HG03060 (cell line): ENCODE results near the gene PCDHB5.
"Not testable (repeated sequence)": the region's sequence is repeated elsewhere in the genome, so short reads cannot be mapped to it uniquely, and the experiment has no call there.

Source experiments
- ATAC-seq: cut with Tn5 transposase; IDR thresholded peaks from one replicate; pipeline ENCODE4 v1.9.1; 2021; ENCODE audit warnings: low read depth, moderate number of reproducible peaks; ENCODE audit not compliant: unreplicated experiment

The PCDHB5 gene

GRCh38 chr5:141135030-141135717 is at the start of gene PCDHB5:
TSS of gene PCDHB5 (plus strand) at chr5:141135206. CDS start at chr5:141135435, 229 bp downstream.
- no peak for ATAC-seq

GRCh38 chr5:141094481-141095262 is 40.3 kb upstream of the PCDHB5 start, which contains the start of gene PCDHB2:
TSS of gene PCDHB2 (plus strand) at chr5:141094615. CDS start at chr5:141094791, 176 bp downstream.
- no peak for ATAC-seq

DNA sequence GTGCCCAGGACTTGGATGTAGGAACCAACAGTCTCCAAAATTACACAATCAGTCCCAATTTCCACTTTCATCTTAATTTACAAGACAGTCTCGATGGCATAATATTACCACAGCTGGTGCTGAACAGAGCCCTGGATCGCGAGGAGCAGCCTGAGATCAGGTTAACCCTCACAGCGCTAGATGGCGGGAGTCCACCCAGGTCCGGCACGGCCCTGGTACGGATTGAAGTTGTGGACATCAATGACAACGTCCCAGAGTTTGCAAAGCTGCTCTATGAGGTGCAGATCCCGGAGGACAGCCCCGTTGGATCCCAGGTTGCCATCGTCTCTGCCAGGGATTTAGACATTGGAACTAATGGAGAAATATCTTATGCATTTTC is 39.8 kb upstream of the PCDHB5 start:
- ATAC-seq = no peak

- not testable (repeated sequence) for ATAC-seq
Observed at GRCh38 chr5:141096181-141096580, 38.8 kb upstream of the PCDHB5 start.

GRCh38 chr5:141096586-141096985 is 38.4 kb upstream of the PCDHB5 start:
- ATAC-seq = not testable (repeated sequence)

DNA sequence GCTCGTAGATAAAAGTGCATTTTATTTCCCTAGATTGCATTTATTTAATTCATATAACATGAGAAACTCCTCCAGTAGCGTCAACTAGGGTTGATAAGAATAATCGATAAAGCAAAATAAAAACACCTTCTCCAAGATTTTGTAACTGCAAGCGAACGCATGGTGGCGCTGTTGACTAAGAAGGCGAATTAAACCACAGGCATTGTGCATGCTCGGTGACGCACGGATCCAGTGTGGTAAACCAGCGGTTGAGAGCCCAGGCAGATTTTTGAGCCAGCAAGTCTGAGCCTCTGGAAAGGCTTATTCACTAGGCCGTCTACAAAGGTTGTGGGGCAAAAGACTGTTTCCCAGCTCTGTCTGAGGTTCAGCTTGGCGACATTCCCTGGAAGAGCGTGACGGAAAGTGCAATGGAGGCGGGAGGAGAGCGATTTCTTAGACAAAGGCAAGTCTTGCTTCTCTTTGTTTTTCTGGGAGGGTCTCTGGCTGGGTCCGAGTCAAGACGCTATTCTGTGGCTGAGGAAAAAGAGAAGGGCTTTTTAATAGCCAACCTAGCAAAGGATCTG is 34.7 kb upstream of the PCDHB5 start, which contains the start of gene PCDHB3:
PCDHB3 (plus strand) TSS at position 231 of the 563 bp plus-strand sequence; CDS start at position 408, 177 bp downstream.
- ATAC-seq = no peak

GRCh38 chr5:141101059-141101458 is 33.9 kb upstream of the PCDHB5 start:
- ATAC-seq = no peak

- not testable (repeated sequence) for ATAC-seq
Observed at GRCh38 chr5:141102070-141102469, 32.9 kb upstream of the PCDHB5 start.

GRCh38 chr5:141102471-141102870 is 32.5 kb upstream of the PCDHB5 start:
- ATAC-seq = not testable (repeated sequence)

DNA sequence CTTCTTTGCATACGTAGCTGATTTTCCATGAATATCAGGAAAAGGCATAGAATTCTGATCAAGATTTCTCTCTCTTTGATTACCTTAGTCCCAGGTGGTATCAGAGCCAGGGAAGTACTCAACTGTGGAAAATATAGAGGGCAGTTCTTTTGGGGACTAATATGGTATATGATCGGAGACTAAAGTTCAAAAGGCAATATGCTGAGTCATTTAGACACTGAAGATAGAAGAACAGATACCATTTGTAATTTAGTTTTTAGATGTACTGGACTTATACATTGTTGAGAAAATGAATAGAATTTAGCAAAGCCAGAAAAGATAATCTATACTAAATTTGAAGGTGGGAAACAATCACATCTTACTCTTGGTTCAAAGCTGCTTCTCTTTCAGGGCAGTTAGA is 29.7 kb upstream of the PCDHB5 start:
- ATAC-seq = no peak

- no peak for ATAC-seq
Observed at GRCh38 chr5:141119250-141119649, 15.8 kb upstream of the PCDHB5 start.

- ATAC-seq = no peak
Observed at GRCh38 chr5:141121563-141121962, 13.4 kb upstream of the PCDHB5 start, which contains the start of gene PCDHB4. TSS of gene PCDHB4 (plus strand) at chr5:141121818. CDS start at chr5:141121999, 181 bp downstream.

GRCh38 chr5:141121985-141122384 is 13.0 kb upstream of the PCDHB5 start:
- ATAC-seq = no peak

DNA sequence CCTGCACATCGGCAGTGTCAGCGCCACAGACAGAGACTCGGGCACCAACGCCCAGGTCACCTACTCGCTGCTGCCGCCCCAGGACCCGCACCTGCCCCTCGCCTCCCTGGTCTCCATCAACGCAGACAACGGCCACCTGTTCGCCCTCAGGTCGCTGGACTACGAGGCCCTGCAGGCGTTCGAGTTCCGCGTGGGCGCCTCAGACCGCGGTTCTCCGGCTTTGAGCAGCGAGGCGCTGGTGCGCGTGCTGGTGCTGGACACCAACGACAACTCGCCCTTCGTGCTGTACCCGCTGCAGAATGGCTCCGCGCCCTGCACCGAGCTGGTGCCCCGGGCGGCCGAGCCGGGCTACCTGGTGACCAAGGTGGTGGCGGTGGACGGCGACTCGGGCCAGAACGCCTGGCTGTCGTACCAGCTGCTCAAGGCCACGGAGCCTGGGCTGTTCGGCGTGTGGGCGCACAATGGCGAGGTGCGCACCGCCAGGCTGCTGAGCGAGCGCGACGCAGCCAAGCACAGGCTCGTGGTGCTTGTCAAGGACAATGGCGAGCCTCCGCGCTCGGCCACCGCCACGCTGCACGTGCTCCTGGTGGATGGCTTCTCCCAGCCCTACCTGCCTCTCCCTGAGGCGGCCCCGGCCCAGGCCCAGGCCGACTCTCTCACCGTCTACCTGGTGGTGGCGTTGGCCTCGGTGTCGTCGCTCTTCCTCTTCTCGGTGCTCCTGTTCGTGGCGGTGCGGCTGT is 11.4 kb upstream of the PCDHB5 start:
- not testable (repeated sequence) for ATAC-seq

DNA sequence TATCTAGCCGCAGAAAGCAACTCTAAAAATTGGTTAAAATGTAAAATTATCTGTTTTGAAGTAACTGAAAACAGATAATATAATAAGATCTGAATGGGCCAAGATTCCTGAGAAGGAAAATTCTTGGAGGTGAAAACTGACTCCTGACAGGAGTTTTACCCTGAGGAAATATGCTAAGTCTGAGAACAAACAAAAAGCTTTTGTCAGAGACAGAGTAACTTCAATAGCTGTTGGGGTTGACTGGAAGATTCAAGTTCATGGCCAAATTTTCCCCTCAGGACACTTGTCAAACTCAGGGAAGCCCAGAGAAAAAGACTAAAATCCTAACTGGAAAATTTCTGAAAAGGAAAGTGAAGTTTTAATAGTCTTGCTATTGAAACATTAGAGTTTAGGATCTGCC is 7.7 kb upstream of the PCDHB5 start:
- ATAC-seq = no peak

DNA sequence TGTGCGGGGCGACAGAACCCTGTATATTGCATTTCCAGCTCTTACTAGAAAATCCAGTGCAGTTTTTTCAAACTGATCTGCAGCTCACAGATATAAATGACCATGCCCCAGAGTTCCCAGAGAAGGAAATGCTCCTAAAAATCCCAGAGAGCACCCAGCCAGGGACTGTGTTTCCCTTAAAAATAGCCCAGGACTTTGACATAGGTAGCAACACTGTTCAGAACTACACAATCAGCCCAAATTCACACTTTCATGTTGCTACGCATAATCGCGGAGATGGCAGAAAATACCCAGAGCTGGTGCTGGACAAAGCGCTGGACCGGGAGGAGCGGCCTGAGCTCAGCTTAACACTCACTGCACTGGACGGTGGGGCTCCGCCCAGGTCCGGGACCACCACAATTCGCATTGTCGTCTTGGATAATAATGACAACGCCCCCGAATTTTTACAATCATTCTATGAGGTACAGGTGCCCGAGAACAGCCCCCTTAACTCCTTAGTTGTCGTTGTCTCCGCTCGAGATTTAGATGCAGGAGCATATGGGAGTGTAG is 786 bp downstream of the PCDHB5 start:
- ATAC-seq = no peak

DNA sequence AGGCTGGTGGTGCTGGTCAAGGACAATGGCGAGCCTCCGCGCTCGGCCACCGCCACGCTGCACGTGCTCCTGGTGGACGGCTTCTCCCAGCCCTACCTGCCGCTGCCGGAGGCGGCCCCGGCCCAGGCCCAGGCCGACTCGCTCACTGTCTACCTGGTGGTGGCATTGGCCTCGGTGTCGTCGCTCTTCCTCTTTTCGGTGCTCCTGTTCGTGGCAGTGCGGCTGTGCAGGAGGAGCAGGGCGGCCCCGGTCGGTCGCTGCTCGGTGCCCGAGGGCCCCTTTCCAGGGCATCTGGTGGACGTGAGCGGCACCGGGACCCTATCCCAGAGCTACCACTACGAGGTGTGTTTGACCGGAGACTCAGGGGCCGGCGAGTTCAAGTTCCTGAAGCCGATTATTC is 2.3 kb downstream of the PCDHB5 start:
- not testable (repeated sequence) for ATAC-seq

GRCh38 chr5:141149812-141150211 is 14.8 kb downstream of the PCDHB5 start, which contains the start of gene PCDHB6:
TSS of gene PCDHB6 (plus strand) at chr5:141150057. CDS start at chr5:141150258, 201 bp downstream.
- no peak for ATAC-seq

DNA sequence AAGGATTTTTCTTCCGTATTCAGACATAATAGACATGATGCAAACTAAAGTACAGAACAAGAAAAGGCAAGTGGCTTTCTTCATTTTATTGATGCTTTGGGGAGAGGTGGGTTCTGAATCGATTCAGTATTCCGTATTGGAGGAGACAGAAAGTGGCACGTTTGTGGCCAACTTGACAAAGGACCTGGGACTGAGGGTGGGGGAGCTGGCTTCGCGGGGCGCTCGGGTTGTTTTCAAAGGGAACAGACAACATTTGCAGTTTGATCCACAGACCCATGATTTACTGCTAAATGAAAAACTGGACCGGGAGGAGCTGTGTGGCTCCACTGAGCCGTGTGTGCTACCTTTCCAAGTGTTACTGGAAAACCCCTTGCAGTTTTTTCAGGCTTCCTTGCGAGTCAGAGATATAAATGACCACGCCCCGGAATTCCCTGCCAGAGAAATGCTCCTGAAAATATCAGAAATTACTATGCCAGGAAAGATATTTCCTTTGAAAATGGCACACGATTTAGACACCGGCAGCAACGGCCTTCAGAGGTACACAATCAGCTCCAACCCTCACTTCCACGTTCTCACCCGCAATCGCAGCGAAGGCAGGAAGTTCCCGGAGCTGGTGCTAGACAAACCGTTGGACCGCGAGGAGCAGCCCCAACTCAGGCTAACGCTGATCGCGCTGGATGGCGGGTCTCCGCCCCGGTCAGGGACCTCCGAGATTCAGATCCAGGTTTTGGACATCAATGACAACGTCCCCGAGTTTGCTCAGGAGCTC is 15.4 kb downstream of the PCDHB5 start:
- no peak for ATAC-seq
